GM12878 (cell line): ENCODE measurements around the gene ANKRD28. TPM values are rescaled to one million over a fixed set of nuclear protein-coding genes. Genes with fewer than 3 reads are reported as not detected.

Source experiments
- ATAC-seq: fragments of 200-7000 bp; cut with Tn5 transposase; 3 replicates; pipeline ENCODE4 v1.9.1; 2020; ENCODE audit warnings: mild to moderate bottlenecking, moderate library complexity
- BruUV-seq: library from RNA; stranded (reverse); fragments of 400-500 nt; replicated peaks from 2 replicates; lab custom pipeline; 2021; lab: Mats Ljungman, UMichigan
- CTCF ChIA-PET: fragments of 300-600 bp; sonication (Branson Sonifier 250); formaldehyde crosslinking; extraction: SDS; loops from one replicate; lab custom pipeline; 2021; ENCODE audit warnings: inconsistent platforms; lab: Yijun Ruan, JAX
- POLR2A ChIA-PET: fragments of 350-600 bp; formaldehyde crosslinking; extraction: SDS; loops from one replicate; lab custom pipeline; 2021; ENCODE audit warnings: inconsistent platforms; lab: Charles Lee
- RAD21 ChIA-PET: fragments of 300-600 bp; sonication (Branson Sonifier 250); formaldehyde crosslinking; loops from one replicate; lab custom pipeline; 2023; ENCODE audit warnings: antibody characterized with exemption; ENCODE audit not compliant: unreplicated experiment; lab: Charles Lee
- SMC1A ChIA-PET: fragments of 300-600 bp; sonication (Branson Sonifier 250); formaldehyde crosslinking; loops from one replicate; lab custom pipeline; 2023; ENCODE audit not compliant: unreplicated experiment, uncharacterized antibody; lab: Charles Lee
- DNase-seq: peaks from one replicate; pipeline ENCODE4 v3.0.0-alpha.2; 2011; ENCODE audit warnings: low read depth, low spot score
- FAIRE-seq: peaks from 3 replicates; lab custom pipeline; 2011; peaks lifted over from hg19 to GRCh38; lab: Jason Lieb, UNC
- H2AFZ ChIP-seq: 2 replicates; pipeline ENCODE4 v1.6.0; 2011; ENCODE audit warnings: low read depth, low read length, control low read depth; ENCODE audit not compliant: control insufficient read depth
- H3K27ac ChIP-seq: 2 replicates; pipeline ENCODE4 v1.5.1; 2011; ENCODE audit warnings: control low read depth; ENCODE audit not compliant: control insufficient read depth, insufficient read depth
- H3K27me3 ChIP-seq, 2 experiments: replicated peaks in 1 of 2; 2 replicates each; pipeline versions ENCODE4 v1.6.0 to v1.6.1; 2011; ENCODE audit warnings: low read length in 1 of 2; ENCODE audit not compliant: control insufficient read depth in 2 of 2, insufficient read depth in 2 of 2
- H3K36me3 ChIP-seq, 2 experiments: 2 replicates each; pipeline ENCODE4 v1.5.1; 2011; ENCODE audit warnings: low read length in 1 of 2; ENCODE audit not compliant: control insufficient read depth in 2 of 2, insufficient read depth in 2 of 2
- H3K4me1 ChIP-seq: 2 replicates; pipeline ENCODE4 v1.6.1; 2011; ENCODE audit warnings: mild to moderate bottlenecking, low read length, moderate library complexity, mixed read lengths; ENCODE audit not compliant: control insufficient read depth, insufficient read depth
- H3K4me2 ChIP-seq: 2 replicates; pipeline ENCODE4 v1.6.0; 2011; ENCODE audit warnings: control low read depth; ENCODE audit not compliant: control insufficient read depth, insufficient read depth
- H3K4me3 ChIP-seq: fragments of 200-600 bp; sonication (generic); 2 replicates; pipeline ENCODE4 v1.5.1; 2016
- H3K79me2 ChIP-seq: 2 replicates; pipeline ENCODE4 v1.6.0; 2011; ENCODE audit warnings: low read length; ENCODE audit not compliant: control insufficient read depth, insufficient read depth
- H3K9ac ChIP-seq: 2 replicates; pipeline ENCODE4 v1.8.0; 2011; ENCODE audit warnings: low read length, control low read depth, mixed read lengths; ENCODE audit not compliant: control insufficient read depth, insufficient read depth
- H3K9me3 ChIP-seq: replicated peaks from 3 replicates; pipeline ENCODE4 v1.5.1; 2011; ENCODE audit warnings: mild to moderate bottlenecking, low read length; ENCODE audit not compliant: control insufficient read depth, insufficient read depth
- H4K20me1 ChIP-seq: 2 replicates; pipeline ENCODE4 v1.6.0; 2011; ENCODE audit not compliant: control insufficient read depth, insufficient read depth
- ASH2L ChIP-seq: fragments of 300-600, 200-600 bp; sonication (generic); IDR thresholded peaks from 2 replicates; pipeline ENCODE4 v1.6.1; 2017; ENCODE audit warnings: low read depth, mild to moderate bottlenecking, borderline replicate concordance
- BCLAF1 ChIP-seq: fragments of 450-650 bp; IDR thresholded peaks from 2 replicates; pipeline ENCODE4 v1.6.1; 2017; ENCODE audit warnings: antibody characterized with exemption, mild to moderate bottlenecking, moderate library complexity
- BHLHE40 ChIP-seq, 2 experiments: fragments of 450-650 bp in 1 of 2; IDR thresholded peaks; 2 replicates each; pipeline ENCODE4 v1.6.1; 2011 to 2017; ENCODE audit warnings: low read depth in 2 of 2, borderline replicate concordance in 1 of 2, improper control_type of control experiment in 1 of 2, low read length in 1 of 2, mild to moderate bottlenecking in 1 of 2
- FOXK2 ChIP-seq: fragments of 450-650 bp; IDR thresholded peaks from 2 replicates; pipeline ENCODE4 v1.6.1; 2017; ENCODE audit warnings: mild to moderate bottlenecking, moderate library complexity
- HDAC2 ChIP-seq: fragments of 200-600 bp; sonication (generic); IDR thresholded peaks from 2 replicates; pipeline ENCODE4 v1.6.1; 2017
- IKZF2 ChIP-seq, 2 experiments: fragments of 450-650 bp; IDR thresholded peaks; 2 replicates each; pipeline ENCODE4 v1.6.1; 2017; ENCODE audit warnings: mild to moderate bottlenecking in 2 of 2, moderate library complexity in 2 of 2
- KAT2A ChIP-seq: conservative IDR thresholded peaks from 2 replicates; pipeline ENCODE4 v1.6.1; 2011; ENCODE audit warnings: low read depth, low read length; ENCODE audit not compliant: control insufficient read depth
- MTA2 ChIP-seq: fragments of 450-650 bp; IDR thresholded peaks from 2 replicates; pipeline ENCODE4 v1.6.1; 2016; ENCODE audit warnings: low read depth, mild to moderate bottlenecking, moderate library complexity
- NBN ChIP-seq: fragments of 450-650 bp; IDR thresholded peaks from 2 replicates; pipeline ENCODE4 v1.6.1; 2016
- PAX5 ChIP-seq: IDR thresholded peaks from 2 replicates; pipeline ENCODE4 v1.6.1; 2011; ENCODE audit warnings: low read depth, low read length, borderline replicate concordance
- PAX8 ChIP-seq: fragments of 450-650 bp; IDR thresholded peaks from 2 replicates; pipeline ENCODE4 v1.6.1; 2017; ENCODE audit warnings: mild to moderate bottlenecking, moderate library complexity
- SRF ChIP-seq, 2 experiments: IDR thresholded peaks; 2 replicates each; pipeline ENCODE4 v1.6.1; 2011; ENCODE audit warnings: low read depth in 2 of 2, low read length in 2 of 2, mild to moderate bottlenecking in 1 of 2, moderate library complexity in 1 of 2
- WGBS: methylation state at CpG from one replicate; pipeline ENCODE4 v1.1.6; 2016; ENCODE audit warnings: low lambda C conversion rate; ENCODE audit not compliant: insufficient replicate concordance, insufficient coverage; ENCODE audit errors: missing lambda C conversion rate; 5-methylcytosine and 5-hydroxymethylcytosine counted together
- in situ Hi-C: fragments of 300-500 bp; cut with MboI; formaldehyde crosslinking; loops from 9 replicates; pipeline ENCODE4 v1.14.3; 2018; ENCODE audit warnings: mixed read lengths
- intact Hi-C: fragments of 100-400 bp; cut with micrococcal nuclease; formaldehyde crosslinking; loops from one replicate; pipeline ENCODE4 v1.14.2; 2022; ENCODE audit not compliant: unreplicated experiment
- polyA plus RNA-seq, 11 experiments: library from polyadenylated mRNA; depleted of rRNA in 4 of 11; unstranded in 6 of 11; stranded (reverse) in 5 of 11; fragments of >200 nt; fragmentation: Nextera tagmentation in 4 of 11; fragmentation: Illumina TruSeq in 1 of 11; extraction: Ambion mirVana in 4 of 11; extraction: Trizol in 1 of 11; gene quantifications; 1 replicate in 1 of 11; 2 replicates in 10 of 11; pipeline versions ENCODE4 v1.2.1 to v1.2.3, GENCODE V29; 2011 to 2016; ENCODE audit warnings: inconsistent platforms in 2 of 11, missing spikeins in 2 of 11, low read depth in 1 of 11
- total RNA-seq, 4 experiments: library from RNA; depleted of rRNA in 3 of 4; stranded (reverse); fragments of >200 nt in 3 of 4; fragmentation: Illumina TruSeq in 1 of 4; extraction: Trizol in 1 of 4; gene quantifications; 2 replicates each; pipeline versions ENCODE4 v1.2.1 to v1.2.3, GENCODE V29; 2013 to 2021
- TF ChIP-seq, protein P1 (sequence below): fragments of 150-350 bp; IDR thresholded peaks from 2 replicates; pipeline ENCODE4 v1.6.1; 2016; ENCODE audit warnings: low read depth, low read length

ANKRD28 gene
- total and polyA plus RNA-seq, 10 of the 15 experiments (the other 5 are each of a cell fraction or from before 2014, with no cell fraction given) = 11.2 to 105 (median 38.3) TPM

DNA sequence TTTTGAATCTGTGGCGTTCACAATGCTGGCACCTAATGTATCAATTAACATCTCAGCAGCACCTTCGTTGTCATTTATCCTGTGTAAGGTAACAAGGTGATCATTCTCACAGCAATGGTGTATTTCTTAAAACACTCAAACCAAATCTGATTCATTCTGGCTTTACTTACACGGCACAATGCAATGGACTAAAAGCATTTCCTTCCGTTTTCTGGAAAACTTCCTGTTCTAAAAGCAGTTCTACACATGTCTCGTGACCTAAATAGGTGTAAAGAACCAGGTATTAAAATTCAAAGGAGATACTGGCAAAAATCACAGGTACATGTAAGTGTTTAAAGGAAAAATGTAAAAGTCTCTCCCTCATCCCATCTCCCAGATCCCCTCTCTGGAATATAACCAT lies 118.5 kb downstream of the ANKRD28 start:
- Histone ChIP-seq H3K9me3 (no peaks in the 10 kb centered on the region), H3K79me2 (no peaks in the 10 kb centered on the region), H3K36me3 (peaks cover 0 to 22% of the 10 kb centered on the region in 2 experiments), H3K9ac (no peak overlapping the region), H3K4me2 (no peak overlapping the region), H2AFZ (no peak overlapping the region), H3K27ac (no peak overlapping the region), H4K20me1 (no peaks in the 10 kb centered on the region), H3K4me3 (no peak overlapping the region), H3K27me3 (no peaks in the 10 kb centered on the region), H3K4me1 (no peaks in the 10 kb centered on the region)
- intact Hi-C loops (no loop called here), in situ Hi-C loops (no loop called here)
- no peak for FAIRE-seq
- no peak for DNase-seq
- BruUV-seq = no TSS peak
- CTCF ChIA-PET = no interaction called here
- POLR2A ChIA-PET = no interaction called here
- TF ChIP-seq KAT2A (no peak), HDAC2 (no peak), PAX5 (no peak), PAX8 (no peak), MTA2 (no peak), SRF (IDR thresholded peaks at IDR 0.05; ENCODE audit: low read depth in 2 of 2, low read length in 2 of 2) (no peak), BHLHE40 (IDR thresholded peaks at IDR 0.05; ENCODE audit: borderline replicate concordance in 1 of 2, low read depth in 2 of 2, low read length in 1 of 2) (no peak), FOXK2 (no peak), NBN (no peak), ASH2L (no peak), BCLAF1 (no peak), IKZF2 (IDR thresholded peaks at IDR 0.05) (no peak)
- TF ChIP-seq, protein P1, sequence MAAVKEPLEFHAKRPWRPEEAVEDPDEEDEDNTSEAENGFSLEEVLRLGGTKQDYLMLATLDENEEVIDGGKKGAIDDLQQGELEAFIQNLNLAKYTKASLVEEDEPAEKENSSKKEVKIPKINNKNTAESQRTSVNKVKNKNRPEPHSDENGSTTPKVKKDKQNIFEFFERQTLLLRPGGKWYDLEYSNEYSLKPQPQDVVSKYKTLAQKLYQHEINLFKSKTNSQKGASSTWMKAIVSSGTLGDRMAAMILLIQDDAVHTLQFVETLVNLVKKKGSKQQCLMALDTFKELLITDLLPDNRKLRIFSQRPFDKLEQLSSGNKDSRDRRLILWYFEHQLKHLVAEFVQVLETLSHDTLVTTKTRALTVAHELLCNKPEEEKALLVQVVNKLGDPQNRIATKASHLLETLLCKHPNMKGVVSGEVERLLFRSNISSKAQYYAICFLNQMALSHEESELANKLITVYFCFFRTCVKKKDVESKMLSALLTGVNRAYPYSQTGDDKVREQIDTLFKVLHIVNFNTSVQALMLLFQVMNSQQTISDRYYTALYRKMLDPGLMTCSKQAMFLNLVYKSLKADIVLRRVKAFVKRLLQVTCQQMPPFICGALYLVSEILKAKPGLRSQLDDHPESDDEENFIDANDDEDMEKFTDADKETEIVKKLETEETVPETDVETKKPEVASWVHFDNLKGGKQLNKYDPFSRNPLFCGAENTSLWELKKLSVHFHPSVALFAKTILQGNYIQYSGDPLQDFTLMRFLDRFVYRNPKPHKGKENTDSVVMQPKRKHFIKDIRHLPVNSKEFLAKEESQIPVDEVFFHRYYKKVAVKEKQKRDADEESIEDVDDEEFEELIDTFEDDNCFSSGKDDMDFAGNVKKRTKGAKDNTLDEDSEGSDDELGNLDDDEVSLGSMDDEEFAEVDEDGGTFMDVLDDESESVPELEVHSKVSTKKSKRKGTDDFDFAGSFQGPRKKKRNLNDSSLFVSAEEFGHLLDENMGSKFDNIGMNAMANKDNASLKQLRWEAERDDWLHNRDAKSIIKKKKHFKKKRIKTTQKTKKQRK = no peak
- RAD21 ChIA-PET = no interaction called here
- no peak for ATAC-seq
- SMC1A ChIA-PET = interaction anchor here (0.7 to 1.0 kb wide), 2 partner anchors 9 to 15 kb away, joined by 3 to 4 read pairs; no protein-coding TSS in a partner anchor
- 79% methylated on average over 5 of the region's 5 CpGs for WGBS
